Measurements from ENCODE around the gene FAM180B.

GRCh38 chr11:47565340-47566148 is 20.9 kb upstream of the FAM180B start, which contains the start of gene PTPMT1:
- TF ChIP-seq CTCF (tag by site-specific recombination; IDR thresholded peaks at IDR 0.05) = no peak
- no peak for TF ChIP-seq ZNF639 (tag by site-specific recombination; IDR thresholded peaks at IDR 0.05)
- no peak for TF ChIP-seq ZNF274 (IDR thresholded peaks at IDR 0.05; ENCODE audit: low read length)
- no peak for TF ChIP-seq ZNF274 (tag by site-specific recombination; IDR thresholded peaks at IDR 0.05; ENCODE audit: borderline replicate concordance)
- TF ChIP-seq, protein P1, sequence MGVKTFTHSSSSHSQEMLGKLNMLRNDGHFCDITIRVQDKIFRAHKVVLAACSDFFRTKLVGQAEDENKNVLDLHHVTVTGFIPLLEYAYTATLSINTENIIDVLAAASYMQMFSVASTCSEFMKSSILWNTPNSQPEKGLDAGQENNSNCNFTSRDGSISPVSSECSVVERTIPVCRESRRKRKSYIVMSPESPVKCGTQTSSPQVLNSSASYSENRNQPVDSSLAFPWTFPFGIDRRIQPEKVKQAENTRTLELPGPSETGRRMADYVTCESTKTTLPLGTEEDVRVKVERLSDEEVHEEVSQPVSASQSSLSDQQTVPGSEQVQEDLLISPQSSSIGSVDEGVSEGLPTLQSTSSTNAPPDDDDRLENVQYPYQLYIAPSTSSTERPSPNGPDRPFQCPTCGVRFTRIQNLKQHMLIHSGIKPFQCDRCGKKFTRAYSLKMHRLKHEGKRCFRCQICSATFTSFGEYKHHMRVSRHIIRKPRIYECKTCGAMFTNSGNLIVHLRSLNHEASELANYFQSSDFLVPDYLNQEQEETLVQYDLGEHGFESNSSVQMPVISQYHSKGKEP (tag by site-specific recombination; IDR thresholded peaks at IDR 0.05) = no peak
- TF ChIP-seq ZNF530 (tag by site-specific recombination; IDR thresholded peaks at IDR 0.05; ENCODE audit: low read depth) = no peak
- no peak for TF ChIP-seq ZBTB21 (tag by site-specific recombination; IDR thresholded peaks at IDR 0.05)
- no peak; the same call in 1 of the 2 replicates for TF ChIP-seq ZNF10 (tag by site-specific recombination; IDR thresholded peaks at IDR 0.05)
- TF ChIP-seq ZNF18 (tag by site-specific recombination; IDR thresholded peaks at IDR 0.05) = no peak
- TF ChIP-seq ZNF792 (tag by site-specific recombination; IDR thresholded peaks at IDR 0.05) = no peak
- no peak for TF ChIP-seq ZNF132 (tag by site-specific recombination; IDR thresholded peaks at IDR 0.05; ENCODE audit: borderline replicate concordance)
- TF ChIP-seq ZNF133 (tag by site-specific recombination; IDR thresholded peaks at IDR 0.05) = no peak
- no peak for TF ChIP-seq ZNF626 (tag by site-specific recombination; IDR thresholded peaks at IDR 0.05)
- no peak for TF ChIP-seq ZNF560 (tag by site-specific recombination; IDR thresholded peaks at IDR 0.05; ENCODE audit: borderline replicate concordance)
- peak; percentile 33; the same call in 1 of the 2 replicates for TF ChIP-seq KLF10 (tag by site-specific recombination; IDR thresholded peaks at IDR 0.05)

Measured in HEK293 (cell line).